ENCODE results near the gene GCSH.

GRCh38 chr16:81069063-81069462 lies 27.1 kb downstream of the GCSH start:
- TF ChIP-seq, protein P1, sequence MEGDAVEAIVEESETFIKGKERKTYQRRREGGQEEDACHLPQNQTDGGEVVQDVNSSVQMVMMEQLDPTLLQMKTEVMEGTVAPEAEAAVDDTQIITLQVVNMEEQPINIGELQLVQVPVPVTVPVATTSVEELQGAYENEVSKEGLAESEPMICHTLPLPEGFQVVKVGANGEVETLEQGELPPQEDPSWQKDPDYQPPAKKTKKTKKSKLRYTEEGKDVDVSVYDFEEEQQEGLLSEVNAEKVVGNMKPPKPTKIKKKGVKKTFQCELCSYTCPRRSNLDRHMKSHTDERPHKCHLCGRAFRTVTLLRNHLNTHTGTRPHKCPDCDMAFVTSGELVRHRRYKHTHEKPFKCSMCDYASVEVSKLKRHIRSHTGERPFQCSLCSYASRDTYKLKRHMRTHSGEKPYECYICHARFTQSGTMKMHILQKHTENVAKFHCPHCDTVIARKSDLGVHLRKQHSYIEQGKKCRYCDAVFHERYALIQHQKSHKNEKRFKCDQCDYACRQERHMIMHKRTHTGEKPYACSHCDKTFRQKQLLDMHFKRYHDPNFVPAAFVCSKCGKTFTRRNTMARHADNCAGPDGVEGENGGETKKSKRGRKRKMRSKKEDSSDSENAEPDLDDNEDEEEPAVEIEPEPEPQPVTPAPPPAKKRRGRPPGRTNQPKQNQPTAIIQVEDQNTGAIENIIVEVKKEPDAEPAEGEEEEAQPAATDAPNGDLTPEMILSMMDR (IDR thresholded peaks at IDR 0.05), result no peak
- no peak for TF ChIP-seq POLR2A (IDR thresholded peaks at IDR 0.05)

All from Peyer's patch (tissue), 4 donors.